Psoas muscle (tissue), 8 donors: Measurements from ENCODE around the gene UBN1. TPM values are rescaled to one million over a fixed set of nuclear protein-coding genes. Genes with fewer than 3 reads are reported as not detected.
A peak's percentile ranks its signal among the peaks of the same experiment; 100 is the strongest.

Experiments
- ATAC-seq, 4 donors: fragments of 200-7000 bp; cut with Tn5 transposase; one replicate each; pipeline ENCODE4 v1.9.1; 2020; ENCODE audit warnings: moderate library complexity in 3 of 4, mild to moderate bottlenecking in 2 of 4
- DNase-seq, 2 donors: peaks; one replicate each; pipeline ENCODE4 v3.0.0-alpha.2; 2020
- H3K27ac ChIP-seq: fragments of 200-600 bp; one replicate; pipeline ENCODE4 v1.8.0; 2022
- H3K27me3 ChIP-seq, 3 donors: fragments of 200-600 bp in 1 of 3; one replicate each; pipeline versions ENCODE4 v1.6.1 to v1.8.0; 2013 to 2022; ENCODE audit warnings: low read length in 2 of 3, mild to moderate bottlenecking in 2 of 3, moderate library complexity in 1 of 3; ENCODE audit not compliant: insufficient read depth in 3 of 3
- H3K36me3 ChIP-seq, 2 donors: fragments of 200-600 bp in 1 of 2; one replicate each; pipeline versions ENCODE4 v1.6.1 to v1.8.0; 2013 to 2022; ENCODE audit warnings: low read depth in 1 of 2, mild to moderate bottlenecking in 1 of 2, moderate library complexity in 1 of 2; ENCODE audit not compliant: insufficient read depth in 1 of 2
- H3K4me1 ChIP-seq: fragments of 200-600 bp; one replicate; pipeline ENCODE4 v1.8.0; 2022
- H3K4me3 ChIP-seq: fragments of 200-600 bp; one replicate; pipeline ENCODE4 v1.8.0; 2022; ENCODE audit warnings: mild to moderate bottlenecking
- H3K9me3 ChIP-seq: fragments of 200-600 bp; one replicate; pipeline ENCODE4 v1.8.0; 2022
- CTCF ChIP-seq: fragments of 200-600 bp; IDR thresholded peaks from one replicate; pipeline ENCODE4 v1.8.0; 2022; ENCODE audit warnings: antibody characterized with exemption
- WGBS, 3 donors: extraction: QIAGEN DNeasy Blood & Tissue Kit; methylation state at CpG; one replicate each; pipeline versions ENCODE4 v1.1.6 to v1.1.7; 2013; 5-methylcytosine and 5-hydroxymethylcytosine counted together
- intact Hi-C, 2 donors: fragments of 100-400 bp; cut with DNase I; formaldehyde crosslinking; loops; one replicate each; pipeline versions ENCODE4 v1.11.0 to v1.14.2; 2022
- polyA plus RNA-seq, 3 donors: library from polyadenylated mRNA; stranded (reverse); fragments of 200-250 nt; gene quantifications; one replicate each; pipeline ENCODE4 v1.2.3, GENCODE V29; 2013
- total RNA-seq, 4 donors: library from RNA; stranded (reverse); fragmentation: NEBNext Ultra II Directional in 2 of 4; extraction: Animal tissue kit (Norgen Biotek cat#: 25700) in 2 of 4; gene quantifications; one replicate each; pipeline versions ENCODE4 v1.2.1 to v1.2.4, GENCODE V29; 2021 to 2023
- donor health status: healthy with polysubstance abuse.
- donor health status: DM: no; HTN: no; CAD: no; lungs with moderate emphysema.
- donor health status: Bipolar disorder and iron deficiency.
- donor health status: healthy.
- donor health status: DM: yes; HTN: yes; CAD: no.
- donor health status: DM: no; HTN: no; CAD: no.
- donor health status: DM: no; HTN: no; CAD: no.
- donor health status: DM: yes; HTN: yes; CAD: no.

The UBN1 gene
- total and polyA plus RNA-seq, 7 donors = 9.1 to 33.3 (median 25.7) TPM

DNA sequence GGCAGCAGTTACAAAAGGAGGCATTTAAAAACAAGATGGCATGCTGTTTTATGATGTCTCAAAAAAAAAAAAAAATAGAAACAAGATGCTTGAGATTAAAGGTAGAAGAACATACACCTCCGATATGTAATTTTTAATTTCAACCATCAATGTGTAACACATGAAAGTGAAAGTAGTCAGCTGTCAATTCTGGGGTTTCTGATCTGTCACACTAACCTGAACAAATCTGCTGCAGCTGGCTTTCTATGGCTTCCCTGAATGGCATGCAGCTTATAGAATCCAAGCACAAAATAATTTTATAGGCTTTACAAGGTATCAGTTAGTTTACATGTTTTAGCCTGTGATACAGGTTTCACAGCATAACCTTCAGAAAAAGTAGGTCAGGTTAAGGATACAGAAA, 13.7 kb upstream of the UBN1 start:
- 73 to 83% (median 75%) methylated on average over 1 of the region's 1 CpG for WGBS, 3 donors
- no peak for TF ChIP-seq CTCF
- no peak for ATAC-seq
- H3K4me1 ChIP-seq = peaks cover 48% of the 10 kb centered on the region
- intact Hi-C loops = no loop called here
- H3K36me3 ChIP-seq = peaks cover 11 to 94% of the 10 kb centered on the region in 2 donors
- DNase-seq = no peak
- H3K27me3 ChIP-seq = no peaks in the 10 kb centered on the region
- no peaks in the 10 kb centered on the region for H3K9me3 ChIP-seq
- H3K4me3 ChIP-seq = no peak overlapping the region
- no peak overlapping the region for H3K27ac ChIP-seq

GRCh38 chr16:4836727-4837126, 10.6 kb upstream of the UBN1 start:
- TF ChIP-seq CTCF = no peak
- Histone ChIP-seq H3K4me3 (no peak overlapping the region), H3K4me1 (peaks cover 31% of the 10 kb centered on the region), H3K27me3 (no peaks in the 10 kb centered on the region), H3K9me3 (no peaks in the 10 kb centered on the region), H3K36me3 (peaks cover 14 to 94% of the 10 kb centered on the region in 2 donors), H3K27ac (peak overlapping the region; percentile 56)
- 57 to 60% (median 58%) methylated on average over 2 of the region's 2 CpGs for WGBS, 3 donors
- intact Hi-C loops = no loop called here
- no peak for DNase-seq
- no peak for ATAC-seq

DNA sequence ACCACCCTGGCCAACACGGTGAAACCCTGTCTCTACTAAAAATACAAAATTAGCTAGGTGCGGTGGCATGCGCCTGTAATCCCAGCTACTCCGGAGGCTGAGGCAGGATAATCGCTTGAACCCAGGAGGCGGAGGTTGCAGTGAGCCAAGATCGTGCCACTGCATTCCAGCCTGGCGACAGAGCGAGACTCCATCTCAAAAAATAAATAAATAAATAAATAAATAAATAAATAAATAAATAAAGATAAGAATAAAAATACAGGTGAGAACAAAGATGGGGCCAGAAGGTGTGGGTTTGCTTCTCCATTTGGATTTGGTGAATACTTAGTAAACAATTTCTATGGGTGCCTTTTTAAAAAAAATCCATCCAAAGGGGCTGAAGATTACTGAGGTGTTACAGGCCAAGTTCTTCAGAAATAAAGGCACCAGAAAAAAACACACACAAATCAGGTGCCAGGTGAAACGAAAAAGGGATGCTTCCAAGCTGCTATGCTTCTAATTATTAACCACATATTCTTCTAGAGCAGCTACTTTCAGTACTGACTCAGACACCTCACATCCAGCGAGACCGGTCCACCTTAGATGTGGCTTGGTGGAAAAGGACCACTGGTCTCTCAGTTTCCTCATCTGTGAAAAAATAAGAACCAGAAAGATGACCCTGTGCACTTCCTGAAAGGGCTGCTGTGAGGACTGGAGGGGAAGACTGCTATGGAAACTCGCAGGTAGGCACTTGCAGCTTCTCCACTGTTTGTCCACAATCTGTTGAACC, 9.4 kb upstream of the UBN1 start:
- Histone ChIP-seq H3K27ac (peak overlapping the region; percentile 56), H3K36me3 (peaks cover 12 to 94% of the 10 kb centered on the region in 2 donors), H3K4me3 (no peak overlapping the region), H3K27me3 (no peaks in the 10 kb centered on the region), H3K9me3 (no peaks in the 10 kb centered on the region), H3K4me1 (peaks cover 30% of the 10 kb centered on the region)
- 69 to 80% (median 73%) methylated on average over 13 of the region's 13 CpGs for WGBS, 3 donors
- ATAC-seq (no peak), DNase-seq (no peak)
- intact Hi-C loops = no loop called here
- no peak for TF ChIP-seq CTCF

- TF ChIP-seq CTCF = no peak
- Histone ChIP-seq H3K27ac (peak overlapping the region; percentile 84), H3K27me3 (no peaks in the 10 kb centered on the region), H3K36me3 (peaks cover 14 to 99% of the 10 kb centered on the region in 2 donors), H3K4me1 (peaks cover 32% of the 10 kb centered on the region), H3K9me3 (no peaks in the 10 kb centered on the region), H3K4me3 (no peak overlapping the region)
- 92 to 93% (median 93%) methylated on average over 5 of the region's 5 CpGs for WGBS, 3 donors
- ATAC-seq = no peak
- no peak for DNase-seq
- intact Hi-C loops = loop anchor here in 1 of 2 donors (10.0 kb wide), 1 partner anchor 75 kb away; the partner anchor contains the start of gene ZNF500
Observed at GRCh38 chr16:4839942-4840341, 7.3 kb upstream of the UBN1 start.
